Peyer's patch (tissue), 4 donors: ENCODE results near the gene PRXL2B.

Source experiments
- CTCF ChIP-seq, 6 experiments: fragments of 450-650 bp in 4 of 6; fragments of 200-600 bp in 2 of 6; sonication (generic) in 1 of 6; IDR thresholded peaks; one replicate each; pipeline ENCODE4 v1.5.1; 2017 to 2019; ENCODE audit warnings: antibody characterized with exemption in 6 of 6, mild to moderate bottlenecking in 3 of 6, moderate library complexity in 1 of 6
- POLR2A ChIP-seq, 2 donors: fragments of 450-650 bp; IDR thresholded peaks; one replicate each; pipeline ENCODE4 v1.5.1; 2017; ENCODE audit warnings: antibody characterized with exemption in 2 of 2, mild to moderate bottlenecking in 2 of 2, moderate library complexity in 2 of 2

DNA sequence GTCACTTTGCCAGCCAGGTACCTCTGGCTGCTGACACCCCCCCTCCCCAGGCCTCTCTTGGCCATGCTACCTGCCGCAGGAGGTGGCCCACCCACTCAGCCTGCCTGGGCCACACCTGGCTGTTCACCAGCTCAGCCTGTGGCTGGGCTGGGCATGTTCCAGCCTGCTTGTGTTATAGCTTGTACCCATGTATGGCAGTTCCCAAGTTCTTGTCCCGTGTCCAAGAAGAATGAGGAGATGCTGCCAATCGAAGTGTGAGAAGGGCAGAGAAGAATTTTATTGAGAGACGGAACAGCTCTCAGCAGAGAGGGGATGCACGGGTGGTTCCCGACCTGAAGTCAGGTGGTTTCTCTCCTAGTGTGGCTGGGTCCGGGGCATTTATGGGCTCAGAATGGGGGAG lies 50.2 kb downstream of the PRXL2B start:
- TF ChIP-seq CTCF (IDR thresholded peaks at IDR 0.05), result no peak
- no peak for TF ChIP-seq POLR2A (IDR thresholded peaks at IDR 0.05)
